ENCODE data around the gene PTGIR.

GRCh38 chr19:46601318-46602224 is 23.3 kb downstream of the PTGIR start, which contains the start of gene CALM3:
- TF ChIP-seq RAD21 (IDR thresholded peaks at IDR 0.05; ENCODE audit: low read length) (no peak), POLR2A (IDR thresholded peaks at IDR 0.05; ENCODE audit: low read depth, low read length) (peak; percentile 64), CTCF (conservative IDR thresholded peaks at IDR 0.05; ENCODE audit: low read depth, low read length) (no peak), ELK1 (IDR thresholded peaks at IDR 0.05; ENCODE audit: borderline replicate concordance, low read depth, low read length) (no peak), MAFK (IDR thresholded peaks at IDR 0.05; ENCODE audit: low read depth, low read length) (no peak), CEBPB (IDR thresholded peaks at IDR 0.05; ENCODE audit: low read depth, low read length) (no peak), USF2 (IDR thresholded peaks at IDR 0.05; ENCODE audit: low read depth, low read length) (no peak), MAZ (IDR thresholded peaks at IDR 0.05; ENCODE audit: borderline replicate concordance, low read depth, low read length) (no peak; the same call in 1 of the 2 replicates)
